HL-60/S4 (cell line): ENCODE results near the gene PDZD4.

Experiments used
- in situ Hi-C: fragments of 300-500 bp; cut with MboI; formaldehyde crosslinking; loops from 2 replicates; pipeline ENCODE4 v1.14.3; 2022; ENCODE audit warnings: low sequenced_read_pairs

PDZD4 gene

DNA sequence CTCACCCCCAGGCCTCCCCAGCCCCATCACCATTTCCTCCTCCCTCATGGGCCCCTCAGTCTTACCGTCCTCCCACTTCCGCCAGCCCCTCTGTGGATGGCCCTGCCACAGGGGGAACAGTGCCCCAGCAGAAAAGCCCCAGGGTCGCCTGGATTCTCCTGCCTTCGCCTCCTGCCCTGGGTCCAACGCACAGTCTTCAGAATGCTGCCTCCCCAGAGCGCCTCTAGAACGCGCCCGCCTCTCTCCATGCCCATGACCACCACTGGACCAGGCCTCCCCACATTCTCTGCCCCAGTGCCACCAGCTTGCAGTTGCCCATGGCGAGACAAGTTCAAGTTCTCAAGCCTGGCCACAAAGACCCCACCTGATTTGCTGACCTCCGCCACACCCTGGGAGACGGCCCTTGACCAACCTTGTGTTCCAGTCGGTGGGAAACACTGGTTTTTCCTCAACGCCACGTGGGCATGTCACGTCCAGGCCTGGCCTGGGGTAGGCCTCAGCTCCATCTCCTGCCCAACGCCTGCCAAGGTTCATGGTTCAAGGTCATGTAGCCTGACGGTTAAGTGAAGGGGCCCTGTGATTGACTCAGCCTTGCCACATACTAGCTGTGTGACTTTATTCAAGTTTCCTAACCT, 66.9 kb downstream of the PDZD4 start:
- in situ Hi-C loops = no loop called here

DNA sequence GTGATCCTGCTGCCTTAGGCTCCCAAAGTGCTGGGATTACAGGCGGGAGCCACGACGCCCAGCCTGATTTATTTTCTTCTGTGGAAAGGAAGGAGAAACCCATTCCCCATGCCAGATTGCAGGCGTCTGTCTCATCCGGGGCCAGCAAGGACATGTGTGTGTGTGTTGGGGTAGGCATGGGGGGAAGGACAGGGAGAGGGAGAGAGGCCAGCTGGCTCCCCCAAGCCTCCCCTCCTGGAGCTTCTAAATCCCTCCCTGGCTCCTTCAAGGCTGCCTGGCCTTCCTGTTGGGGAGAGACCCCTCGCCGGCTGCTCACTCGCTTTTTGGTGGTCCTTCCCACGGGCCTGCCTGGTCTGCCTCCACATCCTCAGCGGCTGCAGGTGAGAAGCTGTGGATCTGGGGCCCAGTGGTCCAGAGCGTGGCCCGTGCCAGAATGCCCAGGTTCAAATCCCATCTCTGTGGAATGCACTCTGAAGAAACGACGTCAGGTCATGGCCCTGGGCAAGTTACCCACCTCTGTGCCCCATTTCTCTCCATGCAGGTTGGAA, 67.6 kb downstream of the PDZD4 start:
- in situ Hi-C loops = no loop called here

DNA sequence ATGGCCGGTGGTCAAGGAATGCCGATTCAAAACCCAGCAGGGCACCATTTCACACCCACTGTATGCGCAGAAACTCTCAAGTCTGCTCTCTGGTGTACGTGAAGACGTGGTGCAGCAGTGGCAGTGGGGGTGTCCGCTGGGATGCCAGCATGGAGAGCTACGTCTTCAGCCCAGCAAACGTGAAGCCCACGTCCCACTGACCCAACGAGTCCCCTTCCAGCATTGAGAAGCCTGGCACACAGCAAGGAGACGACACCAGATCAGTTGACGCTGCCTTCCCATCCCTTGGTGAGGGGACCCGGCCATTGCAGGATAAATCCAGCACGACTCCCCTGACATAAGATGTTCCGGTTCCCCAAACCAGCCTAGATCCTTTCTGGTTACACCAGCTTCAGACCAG, 68.5 kb downstream of the PDZD4 start:
- in situ Hi-C loops = no loop called here

DNA sequence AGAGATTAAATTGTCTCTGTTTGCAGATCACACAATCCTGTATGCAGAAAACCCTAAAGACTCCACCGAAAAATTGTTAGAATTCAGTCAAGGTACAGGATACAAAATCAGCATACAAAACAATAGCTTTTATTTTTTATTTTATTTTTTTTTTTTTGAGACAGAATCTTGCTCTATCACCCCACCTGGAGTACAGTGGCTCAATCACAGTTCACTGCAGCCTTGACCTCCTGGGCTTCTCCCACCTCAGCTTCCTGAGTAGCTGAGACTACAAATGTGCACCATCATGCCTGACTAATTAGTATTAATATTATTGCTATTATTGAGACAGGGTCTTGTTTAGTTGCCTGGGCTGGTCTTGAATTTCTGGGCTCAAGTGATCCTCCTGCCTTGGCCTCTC, 75.2 kb downstream of the PDZD4 start:
- in situ Hi-C loops = no loop called here
